ENCODE results near the gene RAD51B. TPM values are rescaled to one million over a fixed set of nuclear protein-coding genes. Genes with fewer than 3 reads are reported as not detected.

Gene RAD51B
- total RNA-seq, 1 experiment from 2014 or later = 29.9 TPM

DNA sequence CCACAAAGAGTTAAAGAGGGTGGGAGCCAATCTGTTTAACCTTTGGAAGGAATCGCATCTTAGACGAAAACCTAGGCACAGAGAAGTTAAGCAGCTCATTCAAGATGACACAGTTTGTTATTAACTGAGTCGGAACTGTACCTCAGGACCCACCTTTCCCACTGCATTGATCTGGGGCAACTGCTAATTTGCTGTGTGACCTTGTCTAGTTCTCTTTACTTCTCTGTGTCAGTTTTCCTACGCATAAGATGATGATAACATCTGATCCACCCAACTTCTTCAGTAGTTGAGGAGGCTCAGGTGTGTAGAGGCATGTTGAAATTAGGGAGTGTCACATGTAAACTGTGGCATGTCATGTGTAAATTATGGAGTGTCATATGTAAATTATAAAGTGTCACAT, 787.1 kb downstream of the RAD51B start:
- no peaks in the 10 kb centered on the region for H3K36me3 ChIP-seq (ENCODE audit: low read depth)
- no peak overlapping the region for H3K27ac ChIP-seq
- TF ChIP-seq EZH2 (IDR thresholded peaks at IDR 0.05; ENCODE audit: low read depth) = no peak
- TF ChIP-seq, protein P1, sequence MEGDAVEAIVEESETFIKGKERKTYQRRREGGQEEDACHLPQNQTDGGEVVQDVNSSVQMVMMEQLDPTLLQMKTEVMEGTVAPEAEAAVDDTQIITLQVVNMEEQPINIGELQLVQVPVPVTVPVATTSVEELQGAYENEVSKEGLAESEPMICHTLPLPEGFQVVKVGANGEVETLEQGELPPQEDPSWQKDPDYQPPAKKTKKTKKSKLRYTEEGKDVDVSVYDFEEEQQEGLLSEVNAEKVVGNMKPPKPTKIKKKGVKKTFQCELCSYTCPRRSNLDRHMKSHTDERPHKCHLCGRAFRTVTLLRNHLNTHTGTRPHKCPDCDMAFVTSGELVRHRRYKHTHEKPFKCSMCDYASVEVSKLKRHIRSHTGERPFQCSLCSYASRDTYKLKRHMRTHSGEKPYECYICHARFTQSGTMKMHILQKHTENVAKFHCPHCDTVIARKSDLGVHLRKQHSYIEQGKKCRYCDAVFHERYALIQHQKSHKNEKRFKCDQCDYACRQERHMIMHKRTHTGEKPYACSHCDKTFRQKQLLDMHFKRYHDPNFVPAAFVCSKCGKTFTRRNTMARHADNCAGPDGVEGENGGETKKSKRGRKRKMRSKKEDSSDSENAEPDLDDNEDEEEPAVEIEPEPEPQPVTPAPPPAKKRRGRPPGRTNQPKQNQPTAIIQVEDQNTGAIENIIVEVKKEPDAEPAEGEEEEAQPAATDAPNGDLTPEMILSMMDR (conservative IDR thresholded peaks at IDR 0.05) = no peak
- BruUV-seq (replicated peaks) = no TSS peak
- DNase-seq = no peak
- H3K9me3 ChIP-seq (ENCODE audit: insufficient read depth, low read depth) = peaks cover 13% of the 10 kb centered on the region; the same call in 1 of the 2 replicates
- no peak overlapping the region for H3K4me2 ChIP-seq
- no peak overlapping the region for H3K4me3 ChIP-seq
- H4K20me1 ChIP-seq (ENCODE audit: insufficient read depth) = no peaks in the 10 kb centered on the region
- H3K79me2 ChIP-seq (ENCODE audit: low read depth) = no peaks in the 10 kb centered on the region
- H3K4me1 ChIP-seq (replicated peaks; ENCODE audit: insufficient read depth) = no peaks in the 10 kb centered on the region
- H3K9me2 ChIP-seq (ENCODE audit: insufficient read depth) = no peaks in the 10 kb centered on the region
- ChIA-PET CTCF (no interaction called here), POLR2A (ENCODE audit: unreplicated experiment) (no interaction called here)
- H2AFZ ChIP-seq = no peak overlapping the region
- intact Hi-C loops (cut with micrococcal nuclease; ENCODE audit: unreplicated experiment) = no loop called here
- no peaks in the 10 kb centered on the region for H3K27me3 ChIP-seq (ENCODE audit: insufficient read depth, low read depth)
- no peaks in the 10 kb centered on the region for H3F3A ChIP-seq (ENCODE audit: insufficient read depth, low read depth)

DNA sequence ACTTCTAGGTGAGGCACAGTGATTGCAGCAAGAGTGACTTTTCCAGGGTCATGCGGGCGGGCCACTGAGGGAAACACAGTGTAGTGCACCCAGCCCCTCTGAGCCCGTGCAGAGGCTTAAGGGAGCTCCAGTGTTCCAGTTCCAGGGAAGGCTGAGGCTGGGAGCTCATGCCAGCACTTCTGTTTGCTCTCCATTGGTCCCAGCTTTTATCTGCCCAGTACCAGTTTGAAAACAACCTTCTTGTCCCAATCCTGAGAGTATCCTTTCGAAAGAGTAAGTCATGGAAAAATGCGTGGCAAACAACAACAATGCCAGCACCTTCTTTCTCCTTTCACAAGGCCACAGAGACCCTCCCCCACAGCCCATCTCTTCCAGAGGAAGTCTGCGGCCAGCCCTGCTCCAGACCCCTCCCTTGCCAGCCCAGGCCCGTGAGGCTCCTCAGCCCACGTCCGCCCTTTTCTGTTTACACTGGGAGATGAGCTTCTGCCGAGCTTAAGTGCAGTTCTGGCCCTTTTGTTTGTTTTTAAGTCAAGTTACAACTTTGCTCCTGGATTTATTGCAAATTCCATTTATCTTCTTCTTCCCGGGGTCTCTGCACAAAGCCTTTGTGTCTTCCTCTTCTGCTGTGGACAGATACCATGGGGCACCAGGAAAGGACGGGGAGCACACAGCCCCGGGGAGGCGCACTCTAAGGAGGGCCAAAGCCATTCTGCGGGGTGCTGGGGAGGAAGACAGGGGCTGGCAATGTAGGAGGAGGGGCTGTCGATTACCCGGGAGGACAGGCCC, 787.7 kb downstream of the RAD51B start:
- TF ChIP-seq, protein P1 (conservative IDR thresholded peaks at IDR 0.05) = no peak
- TF ChIP-seq EZH2 (IDR thresholded peaks at IDR 0.05; ENCODE audit: low read depth) = no peak
- intact Hi-C loops (cut with micrococcal nuclease; ENCODE audit: unreplicated experiment) = no loop called here
- Histone ChIP-seq H2AFZ (no peak overlapping the region), H3K4me3 (no peak overlapping the region), H3K9me3 (ENCODE audit: insufficient read depth, low read depth) (peaks cover 16% of the 10 kb centered on the region; the same call in 1 of the 2 replicates), H3K36me3 (ENCODE audit: low read depth) (no peaks in the 10 kb centered on the region), H3K27ac (no peak overlapping the region), H3F3A (ENCODE audit: insufficient read depth, low read depth) (no peaks in the 10 kb centered on the region), H3K79me2 (ENCODE audit: low read depth) (no peaks in the 10 kb centered on the region), H4K20me1 (ENCODE audit: insufficient read depth) (no peaks in the 10 kb centered on the region), H3K4me1 (replicated peaks; ENCODE audit: insufficient read depth) (no peaks in the 10 kb centered on the region), H3K27me3 (ENCODE audit: insufficient read depth, low read depth) (no peaks in the 10 kb centered on the region), H3K9me2 (ENCODE audit: insufficient read depth) (no peaks in the 10 kb centered on the region), H3K4me2 (no peak overlapping the region)
- CTCF ChIA-PET = no interaction called here
- no peak for DNase-seq
- BruUV-seq (replicated peaks) = no TSS peak
- POLR2A ChIA-PET (ENCODE audit: unreplicated experiment) = no interaction called here

DNA sequence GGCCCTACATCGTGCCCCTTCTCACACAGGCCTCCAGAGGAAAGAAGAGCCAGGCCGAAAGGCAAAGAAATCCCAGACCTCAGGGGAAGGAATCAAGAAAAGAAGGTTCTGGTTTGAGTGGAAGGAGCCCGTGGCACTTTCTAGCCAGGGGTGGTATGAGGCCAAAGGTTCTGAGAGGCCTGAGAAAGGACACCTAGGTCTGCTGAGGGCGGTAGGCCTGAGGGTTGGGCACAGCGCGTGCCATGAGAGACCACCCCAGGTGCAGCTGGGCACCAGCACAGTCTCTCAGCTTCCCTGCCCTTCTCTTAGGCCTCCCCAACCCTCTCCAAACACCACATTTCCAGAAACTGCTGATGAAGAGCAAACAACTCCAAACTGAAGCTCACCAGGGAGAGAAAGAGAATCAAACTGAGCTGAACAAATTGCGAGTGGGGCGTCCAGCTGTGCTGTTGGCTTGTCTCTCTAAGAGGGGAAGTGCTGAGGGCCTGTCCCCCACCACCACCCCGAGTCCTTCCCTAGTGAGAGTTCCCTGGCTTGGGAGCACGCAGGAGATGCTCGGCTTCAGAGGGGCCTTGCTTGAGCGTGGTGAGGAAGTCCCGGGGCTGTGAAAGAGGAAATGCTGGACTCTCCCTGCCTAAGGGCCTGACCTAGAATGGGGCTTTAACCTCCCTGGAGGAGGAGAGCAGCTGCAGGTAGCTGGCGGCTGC, 788.4 kb downstream of the RAD51B start:
- Histone ChIP-seq H3K4me2 (no peak overlapping the region), H3F3A (ENCODE audit: insufficient read depth, low read depth) (no peaks in the 10 kb centered on the region), H3K4me3 (no peak overlapping the region), H4K20me1 (ENCODE audit: insufficient read depth) (no peaks in the 10 kb centered on the region), H3K27ac (no peak overlapping the region), H3K36me3 (ENCODE audit: low read depth) (no peaks in the 10 kb centered on the region), H3K9me2 (ENCODE audit: insufficient read depth) (no peaks in the 10 kb centered on the region), H2AFZ (no peak overlapping the region), H3K4me1 (replicated peaks; ENCODE audit: insufficient read depth) (no peaks in the 10 kb centered on the region), H3K9me3 (ENCODE audit: insufficient read depth, low read depth) (peaks cover 23% of the 10 kb centered on the region), H3K79me2 (ENCODE audit: low read depth) (no peaks in the 10 kb centered on the region), H3K27me3 (ENCODE audit: insufficient read depth, low read depth) (no peaks in the 10 kb centered on the region)
- POLR2A ChIA-PET (ENCODE audit: unreplicated experiment) = no interaction called here
- CTCF ChIA-PET = no interaction called here
- BruUV-seq (replicated peaks) = no TSS peak
- intact Hi-C loops (cut with micrococcal nuclease; ENCODE audit: unreplicated experiment) = no loop called here
- no peak for TF ChIP-seq EZH2 (IDR thresholded peaks at IDR 0.05; ENCODE audit: low read depth)
- TF ChIP-seq, protein P1 (conservative IDR thresholded peaks at IDR 0.05) = no peak
- DNase-seq = no peak
